HG02943 (cell line): ENCODE measurements around the gene UCK2.

Source experiments
- ATAC-seq: cut with Tn5 transposase; IDR thresholded peaks from one replicate; pipeline ENCODE4 v1.9.1; 2021; ENCODE audit warnings: mild to moderate bottlenecking, low read depth, moderate library complexity; ENCODE audit not compliant: unreplicated experiment

UCK2 gene

DNA sequence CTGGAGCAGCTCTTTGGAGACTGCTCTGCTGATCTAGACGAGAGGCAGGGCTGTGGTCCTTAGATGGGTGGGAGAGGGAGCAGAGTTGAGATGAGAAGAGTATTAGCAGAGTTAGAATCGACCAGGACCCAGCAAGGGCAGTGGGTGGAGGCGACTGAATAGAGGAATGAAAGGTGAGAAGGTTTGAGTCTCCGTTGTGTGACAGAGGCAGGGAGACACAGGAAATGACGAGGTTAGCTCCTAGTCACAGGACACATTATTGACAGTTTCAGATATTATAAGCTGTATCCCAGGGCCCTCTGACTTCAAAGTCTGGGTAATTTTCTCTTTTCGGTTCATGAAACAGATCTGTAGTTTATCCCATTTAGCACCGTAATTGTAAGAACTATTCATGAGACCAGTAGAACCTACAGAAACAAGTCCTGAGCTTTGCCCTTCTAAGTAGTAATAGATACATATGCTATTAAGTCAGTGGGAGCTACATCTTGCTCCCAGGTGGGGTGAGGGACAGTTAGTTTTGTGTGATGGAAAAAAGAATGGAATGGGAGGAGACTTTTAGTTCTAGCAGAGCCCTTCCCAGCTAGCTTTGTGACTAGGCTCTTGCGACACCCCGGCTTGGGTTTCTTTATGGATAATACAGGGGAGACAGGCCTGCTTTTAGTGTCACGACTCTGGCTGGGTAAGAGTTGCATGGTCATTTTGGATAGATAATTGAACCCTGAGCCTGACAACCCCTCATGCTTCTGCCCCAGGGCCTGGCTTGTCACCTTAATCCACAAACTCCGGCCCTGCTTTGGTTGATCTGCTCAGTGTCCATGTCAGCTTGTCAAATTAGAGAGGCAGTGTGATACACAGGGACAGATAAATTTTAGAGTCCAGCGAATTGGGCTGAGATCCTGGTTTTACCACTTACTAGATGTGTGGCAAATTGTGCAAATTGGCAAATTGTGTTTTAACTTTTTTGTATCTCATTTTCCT lies 70.2 kb downstream of the UCK2 start:
- no peak for ATAC-seq

DNA sequence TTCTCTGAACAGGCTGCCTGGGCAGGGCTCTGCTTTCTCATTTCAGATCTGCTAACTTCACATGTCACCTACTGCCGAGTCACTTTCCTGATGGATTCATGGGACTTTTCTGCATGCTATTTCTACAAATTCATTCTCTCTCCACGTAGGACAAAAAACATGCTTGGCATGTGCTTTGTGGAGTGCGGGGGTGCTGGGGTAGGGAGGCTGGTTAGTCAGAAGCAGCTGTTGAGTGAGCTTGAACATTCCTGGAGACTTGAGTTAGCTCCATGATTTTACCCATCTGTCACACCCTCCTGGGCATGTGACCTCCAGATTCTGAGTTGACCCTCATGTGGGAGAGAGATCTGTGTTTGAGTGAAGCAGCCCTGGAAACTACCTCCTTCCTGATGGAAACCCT lies 71.4 kb downstream of the UCK2 start:
- ATAC-seq = no peak

DNA sequence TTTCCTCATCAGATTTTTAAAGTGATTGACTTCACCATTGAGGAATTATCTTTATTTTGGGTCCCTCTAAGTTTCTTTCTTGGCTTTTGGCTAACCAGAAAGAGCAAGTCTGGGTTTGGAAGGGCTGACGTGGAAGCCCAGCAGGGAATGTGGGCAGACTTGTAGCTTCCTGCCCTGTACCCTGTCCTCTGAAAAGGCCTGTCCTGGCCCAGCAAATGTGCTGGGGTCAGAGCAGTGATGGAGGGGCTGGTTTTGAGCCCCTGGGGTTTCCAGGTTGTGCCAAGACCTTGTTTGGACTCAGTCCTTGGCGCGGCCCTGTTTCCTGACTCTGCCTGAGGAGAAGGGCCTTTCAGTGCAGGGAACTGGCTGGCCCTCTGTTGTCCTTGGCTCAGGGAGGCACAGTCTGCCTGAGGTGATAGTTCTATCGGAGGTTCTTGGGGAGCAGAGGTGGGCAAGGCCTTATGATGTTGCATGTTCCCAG lies 72.1 kb downstream of the UCK2 start:
- ATAC-seq = no peak

DNA sequence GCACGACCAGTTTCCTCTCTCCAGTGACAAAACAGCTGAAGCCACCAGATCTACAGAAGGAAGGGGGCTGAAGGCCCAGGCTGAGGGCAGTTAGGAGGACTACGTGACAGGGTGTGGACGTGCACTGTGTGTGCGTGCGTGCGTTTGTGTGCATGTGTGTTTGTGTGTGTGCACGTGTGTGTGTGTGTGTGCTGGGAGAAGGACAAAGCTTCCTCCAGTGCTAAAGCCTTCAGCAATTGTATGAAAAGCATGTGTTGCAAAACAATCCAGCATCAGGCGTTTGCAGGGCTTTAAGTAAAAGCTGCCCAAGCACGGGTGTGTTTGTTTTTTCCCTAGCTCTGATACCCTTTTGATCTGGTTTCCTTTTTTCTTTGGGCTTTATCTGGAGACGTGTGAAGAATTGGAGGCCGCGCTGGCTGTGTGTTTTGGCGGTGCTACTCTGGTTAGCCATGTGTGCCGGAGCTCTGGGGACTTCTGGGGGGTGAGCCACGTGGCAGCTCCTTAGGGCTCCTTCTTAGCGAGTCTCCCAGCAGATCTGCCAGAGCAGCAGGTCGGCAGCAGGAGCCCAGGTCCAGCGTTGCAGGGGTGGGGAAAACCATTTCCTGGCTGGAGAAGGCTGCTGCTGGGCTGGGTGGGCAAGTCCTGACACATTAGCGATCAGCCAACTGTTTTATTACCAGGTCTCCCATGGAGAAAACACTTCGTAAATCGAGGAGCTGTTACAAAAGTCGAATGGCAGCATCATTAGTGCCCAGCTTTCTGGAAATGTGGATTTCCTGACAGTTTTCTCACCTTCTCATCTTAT lies 73.4 kb downstream of the UCK2 start:
- no peak for ATAC-seq

DNA sequence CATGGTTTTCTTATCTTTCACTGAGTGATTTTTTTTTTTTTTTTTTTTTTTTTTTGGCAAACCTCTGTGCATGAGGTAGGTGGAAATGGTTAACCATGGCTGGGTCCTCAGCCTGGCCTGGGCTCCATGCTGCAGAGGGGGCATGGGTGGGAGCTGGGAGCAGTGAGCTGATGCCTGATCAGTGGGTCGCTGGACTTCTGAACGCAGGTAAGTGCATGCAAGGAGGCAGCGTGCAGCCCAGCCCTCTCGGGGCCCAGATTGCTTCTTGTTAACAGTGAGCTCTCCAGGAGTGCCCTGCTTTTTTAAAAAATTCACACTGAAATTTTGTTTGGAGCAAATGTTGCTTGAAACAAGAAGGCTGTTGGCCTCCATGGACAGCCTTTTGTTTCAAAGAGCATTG lies 75.2 kb downstream of the UCK2 start:
- ATAC-seq = no peak

DNA sequence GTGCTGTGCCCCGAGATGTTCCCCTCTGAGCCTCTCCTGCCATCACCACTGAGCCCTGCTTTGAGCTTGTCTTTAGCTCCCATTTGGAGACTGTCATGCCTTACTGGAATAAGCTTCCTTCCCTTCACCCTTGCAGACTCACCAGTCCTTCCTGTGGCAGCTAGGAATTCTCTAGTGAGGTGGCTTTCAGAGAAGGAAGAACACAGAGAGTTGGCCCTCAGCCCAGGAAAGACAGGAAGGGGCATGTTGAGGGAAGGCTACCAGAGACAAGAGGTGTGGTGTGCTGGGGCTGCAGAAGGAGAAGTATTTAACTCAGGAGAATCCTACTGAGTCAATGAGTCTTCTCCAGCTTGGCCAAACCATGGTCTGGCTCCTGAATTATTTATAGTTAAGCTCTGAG lies 76.3 kb downstream of the UCK2 start:
- no peak for ATAC-seq

DNA sequence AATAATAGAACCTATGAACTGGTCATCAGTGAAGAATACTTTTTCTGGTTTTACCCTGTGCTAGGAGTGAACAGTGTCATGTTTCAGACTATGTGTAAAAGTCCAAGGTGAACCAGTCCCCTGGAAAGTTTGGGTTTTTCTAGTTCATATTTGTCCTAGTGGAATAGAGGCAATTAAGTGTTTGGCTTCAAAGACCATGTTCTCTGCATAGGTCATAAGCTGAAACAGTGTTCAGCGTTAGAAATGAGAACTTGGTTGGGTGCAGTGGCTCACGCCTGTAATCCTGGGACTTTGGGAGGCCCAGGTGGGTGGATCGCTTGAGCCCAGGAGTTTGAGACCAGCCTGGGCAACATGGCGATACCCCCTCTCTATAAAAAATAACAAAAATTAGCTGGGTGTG lies 77.5 kb downstream of the UCK2 start:
- no peak for ATAC-seq

DNA sequence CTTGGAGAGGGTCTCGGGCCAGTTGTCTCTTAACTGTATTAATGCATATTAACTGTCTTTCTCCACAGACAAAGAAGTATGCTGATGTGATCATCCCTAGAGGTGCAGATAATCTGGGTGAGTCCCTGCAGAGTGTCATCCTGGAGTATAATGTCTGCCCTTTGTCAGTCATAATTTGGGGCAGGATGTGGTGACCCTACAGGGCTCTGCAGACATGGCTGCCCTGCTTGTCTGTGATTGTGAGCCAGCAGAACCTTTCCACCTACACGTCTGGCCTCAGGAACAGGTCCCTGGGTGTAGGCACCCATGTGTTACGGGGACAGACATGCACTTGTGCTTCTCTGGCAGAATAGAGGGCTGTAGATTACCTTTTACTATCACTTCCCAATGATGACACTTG lies 78.4 kb downstream of the UCK2 start:
- no peak for ATAC-seq

DNA sequence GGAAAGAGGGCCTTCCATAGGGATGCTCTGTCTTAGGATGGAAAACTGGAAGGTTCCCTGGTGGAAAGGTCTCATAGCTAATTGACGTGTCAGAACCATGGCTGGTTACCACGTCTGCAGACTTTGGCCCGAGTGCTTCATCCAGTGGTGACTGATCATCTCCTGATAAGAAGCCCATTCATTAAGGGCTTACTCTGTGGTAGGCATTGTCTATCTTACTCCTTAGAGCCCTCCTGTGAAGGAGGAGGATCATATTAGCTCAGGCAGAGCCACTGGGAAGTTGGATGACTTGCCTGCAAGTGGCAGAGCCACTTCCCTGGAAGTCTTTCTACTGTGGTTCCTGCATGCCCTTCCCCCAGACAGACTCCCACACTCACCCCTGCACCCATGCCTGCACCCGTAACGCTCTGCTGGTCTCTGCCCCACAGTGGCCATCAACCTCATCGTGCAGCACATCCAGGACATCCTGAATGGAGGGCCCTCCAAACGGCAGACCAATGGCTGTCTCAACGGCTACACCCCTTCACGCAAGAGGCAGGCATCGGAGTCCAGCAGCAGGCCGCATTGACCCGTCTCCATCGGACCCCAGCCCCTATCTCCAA lies 79.9 kb downstream of the UCK2 start:
- no peak for ATAC-seq

DNA sequence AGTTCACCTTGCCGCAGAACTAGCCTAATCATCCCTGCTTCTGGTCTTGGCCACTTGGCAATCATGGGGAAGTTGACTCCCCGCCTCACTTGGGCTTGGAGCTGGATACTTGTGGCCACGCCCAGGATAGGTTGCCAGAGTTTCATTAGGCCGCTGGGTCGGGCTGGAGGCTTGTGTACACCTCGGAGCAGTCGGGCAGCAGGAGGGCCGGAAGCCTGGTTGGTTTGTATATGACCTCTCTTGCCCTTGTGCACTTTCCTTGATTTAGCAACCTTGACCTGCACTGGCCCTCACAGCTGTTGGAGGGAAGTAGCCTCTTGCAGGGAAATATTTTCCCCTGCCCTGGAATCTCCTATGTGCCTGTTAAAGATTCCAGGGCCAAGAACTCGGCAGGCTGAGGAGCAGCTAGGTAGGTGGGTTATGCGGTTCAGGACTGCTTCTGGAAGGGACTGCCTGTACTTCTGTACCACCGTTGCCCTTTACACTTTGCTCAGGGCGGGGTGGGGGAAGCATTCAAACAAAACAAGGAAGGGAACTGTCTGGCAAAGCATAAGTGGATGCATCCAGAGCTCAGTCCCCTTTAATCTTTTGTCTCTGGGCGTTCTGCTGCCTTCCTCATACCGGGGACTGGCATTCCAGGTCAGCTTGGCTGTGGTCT lies 83.5 kb downstream of the UCK2 start:
- no peak for ATAC-seq

DNA sequence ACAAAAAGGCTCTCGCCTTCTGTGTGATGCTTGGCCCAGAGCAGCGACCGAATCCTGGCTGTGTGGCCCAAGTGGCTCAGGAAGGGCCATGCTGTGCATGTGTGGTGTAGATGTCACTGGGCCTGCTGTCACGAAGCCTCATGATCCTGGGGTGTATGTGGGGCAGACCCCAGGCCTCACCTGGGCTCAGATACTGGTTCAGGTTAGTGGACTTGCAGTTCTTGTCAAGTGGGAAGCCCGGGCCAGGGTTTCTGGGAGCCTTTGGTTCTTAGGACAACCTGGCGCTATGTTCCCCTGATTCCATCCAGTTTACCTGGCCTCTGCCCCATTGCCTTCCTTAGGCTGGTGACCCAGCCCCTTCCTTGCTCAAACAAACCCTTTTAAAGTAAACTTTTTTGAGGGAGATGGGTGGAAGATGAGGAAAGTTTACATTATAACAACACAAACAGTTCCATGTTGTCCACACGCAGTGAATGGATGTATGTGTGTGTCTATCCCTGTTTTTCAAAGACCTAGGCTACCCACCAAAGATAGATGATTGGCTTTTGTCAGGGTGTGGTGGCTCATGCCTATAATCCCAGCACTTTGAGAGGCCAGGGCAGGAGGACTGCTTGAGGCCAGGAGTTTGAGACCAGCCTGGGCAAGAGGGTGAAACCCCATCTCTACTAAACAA lies 84.3 kb downstream of the UCK2 start:
- ATAC-seq = no peak

DNA sequence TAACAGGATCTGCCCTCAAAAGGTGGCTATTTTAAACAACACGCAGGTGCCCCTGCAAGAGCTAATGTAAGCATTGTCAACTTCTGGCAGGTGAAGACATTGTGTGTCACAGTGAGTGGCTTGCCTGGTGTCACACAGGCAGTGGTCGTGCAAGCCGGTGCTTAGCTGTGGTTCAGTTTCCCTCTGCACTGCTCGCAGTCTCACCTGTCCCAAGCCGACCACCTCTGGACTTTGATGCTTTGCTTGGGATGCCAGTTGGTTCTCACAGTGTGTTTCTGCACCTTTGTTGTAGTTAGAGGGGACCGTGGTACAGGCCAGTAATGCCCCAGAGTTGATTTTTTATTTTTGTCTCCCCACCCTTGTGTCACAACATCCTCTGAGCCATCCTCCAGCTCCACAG lies 85.2 kb downstream of the UCK2 start:
- no peak for ATAC-seq

DNA sequence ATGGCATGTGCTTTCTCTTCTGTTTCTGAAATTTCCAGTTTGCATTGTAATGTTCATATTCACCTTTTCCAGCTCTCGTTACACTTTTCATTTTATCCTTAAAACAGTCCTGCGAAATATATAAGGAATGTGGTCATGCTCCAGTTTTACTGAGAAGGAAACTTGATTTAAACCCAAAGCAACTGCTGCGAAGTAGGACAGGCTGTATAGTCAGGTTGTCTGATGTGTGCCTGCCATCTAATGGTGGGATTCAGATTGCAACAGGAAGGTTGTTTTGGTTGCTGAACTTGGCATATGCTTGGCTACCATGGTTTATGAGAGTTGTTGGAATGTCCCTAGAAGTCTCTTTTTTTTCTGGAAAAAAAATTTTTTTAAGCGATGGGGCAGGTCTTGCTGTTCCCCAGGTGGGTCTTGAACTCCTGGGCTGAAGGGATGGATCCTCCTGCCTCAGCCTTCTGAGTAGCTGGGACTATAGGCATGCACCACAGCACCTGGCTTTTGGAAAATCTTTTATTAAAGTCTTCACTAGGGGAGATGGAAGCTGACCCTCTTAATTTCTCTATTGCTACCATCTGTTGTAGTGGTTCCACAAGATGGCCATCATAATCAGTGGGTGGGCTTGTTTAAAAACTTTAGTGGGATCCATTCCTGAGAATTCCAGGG lies 86.9 kb downstream of the UCK2 start:
- ATAC-seq = peak; percentile 86

DNA sequence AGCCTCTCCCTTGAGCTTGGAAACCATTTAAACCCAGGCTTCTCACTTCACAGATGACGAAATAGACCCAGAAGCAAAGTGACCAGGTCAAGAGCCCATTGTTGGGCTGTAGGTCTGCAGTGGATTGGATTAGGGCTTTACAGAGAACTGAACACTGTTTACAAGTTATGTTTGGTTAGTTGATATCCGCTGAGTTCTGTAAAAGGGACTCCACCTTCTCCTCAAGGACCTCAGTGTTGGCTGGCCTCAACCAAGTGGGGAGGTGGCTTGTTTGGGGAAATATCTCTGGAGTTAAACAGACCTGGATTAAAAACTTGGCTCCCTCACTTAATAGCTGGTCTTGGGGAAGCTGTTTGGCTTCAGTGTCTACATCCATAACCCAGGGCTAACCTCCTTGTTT lies 88.1 kb downstream of the UCK2 start:
- ATAC-seq = no peak

DNA sequence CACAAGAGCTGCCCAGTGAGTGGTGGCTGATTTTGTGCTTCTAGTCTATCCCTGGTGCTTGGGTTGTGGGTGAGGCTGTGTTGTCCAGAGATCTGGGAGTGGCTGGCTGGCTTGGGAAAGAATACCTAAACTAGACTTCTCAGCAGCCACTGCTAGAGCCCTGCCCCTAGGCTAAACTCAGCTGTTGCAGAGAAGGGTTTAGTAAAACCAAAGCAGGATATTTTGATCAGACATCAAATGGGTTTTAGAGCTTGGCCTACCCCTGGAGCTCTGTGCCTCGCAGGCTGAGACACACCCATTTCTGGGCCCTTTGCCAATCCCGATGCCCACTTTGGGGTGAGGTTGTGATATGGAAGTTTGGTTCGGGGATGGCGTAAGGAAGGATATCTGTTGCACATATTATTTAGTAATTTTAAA lies 88.5 kb downstream of the UCK2 start:
- no peak for ATAC-seq

DNA sequence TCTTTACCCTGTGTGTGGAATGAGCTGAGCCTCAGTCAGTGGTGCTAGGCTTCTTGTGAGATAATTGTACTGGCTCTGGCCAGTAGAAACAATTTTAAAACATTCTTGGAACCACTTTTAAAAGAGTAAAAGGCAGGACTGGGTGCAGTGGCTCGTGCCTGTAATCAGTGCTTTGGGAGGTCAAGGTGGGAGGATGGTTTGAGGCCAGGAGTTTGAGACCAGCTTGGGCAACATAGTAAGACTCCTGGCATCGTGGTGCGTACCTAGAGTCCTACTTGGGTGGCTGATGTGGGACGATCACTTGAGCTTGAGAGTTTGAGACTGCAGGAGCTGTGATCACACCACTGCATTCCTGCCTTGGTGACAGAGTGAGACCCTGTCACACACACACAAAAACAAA lies 89.8 kb downstream of the UCK2 start:
- no peak for ATAC-seq

DNA sequence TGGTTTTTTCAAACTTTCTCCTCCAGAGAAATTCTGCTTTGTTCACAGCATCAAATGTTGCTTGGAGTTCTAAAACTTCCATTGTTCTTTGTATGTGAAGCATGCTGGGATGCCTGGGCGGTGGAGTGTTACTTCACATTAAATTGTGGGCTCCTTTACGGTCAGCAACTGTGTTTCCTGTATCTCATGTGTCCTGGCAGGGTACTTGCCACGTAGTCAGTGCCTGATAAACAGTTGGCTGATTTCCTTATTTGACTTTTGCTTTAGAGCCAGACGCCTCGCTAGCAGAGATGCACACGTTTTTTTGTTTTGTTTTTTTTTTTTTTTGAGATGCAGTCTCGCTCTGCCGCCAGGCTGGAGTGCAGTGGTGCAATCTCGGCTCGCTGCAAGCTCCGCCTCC lies 96.7 kb downstream of the UCK2 start:
- no peak for ATAC-seq

DNA sequence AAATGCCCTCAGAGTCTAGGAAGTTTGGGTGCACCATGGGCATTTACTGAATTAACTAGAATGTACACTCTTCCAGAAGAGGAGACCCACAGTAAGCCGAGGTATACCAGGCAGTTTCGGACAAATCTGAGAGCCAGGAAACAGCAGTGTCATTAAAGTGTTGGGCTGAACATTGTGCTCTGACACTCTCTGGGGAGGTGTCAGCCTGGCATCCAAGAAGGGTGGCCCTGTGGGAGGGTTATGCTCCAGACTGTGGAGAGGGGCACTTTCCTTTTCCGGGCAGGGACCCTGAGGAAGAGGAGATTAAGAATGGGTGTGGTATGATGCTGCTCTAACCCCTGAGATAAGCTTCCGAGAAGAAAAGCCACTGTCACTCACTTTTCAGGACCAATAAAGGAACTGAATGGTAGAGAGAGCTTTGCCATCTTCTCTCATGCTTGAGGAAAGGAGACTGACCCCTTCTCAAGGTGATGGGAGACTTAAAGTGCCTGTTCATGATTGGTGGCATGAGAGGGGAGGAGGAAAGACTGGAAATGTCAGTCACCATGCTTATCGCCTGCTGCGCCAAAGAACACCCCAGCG lies 98.2 kb downstream of the UCK2 start:
- no peak for ATAC-seq

DNA sequence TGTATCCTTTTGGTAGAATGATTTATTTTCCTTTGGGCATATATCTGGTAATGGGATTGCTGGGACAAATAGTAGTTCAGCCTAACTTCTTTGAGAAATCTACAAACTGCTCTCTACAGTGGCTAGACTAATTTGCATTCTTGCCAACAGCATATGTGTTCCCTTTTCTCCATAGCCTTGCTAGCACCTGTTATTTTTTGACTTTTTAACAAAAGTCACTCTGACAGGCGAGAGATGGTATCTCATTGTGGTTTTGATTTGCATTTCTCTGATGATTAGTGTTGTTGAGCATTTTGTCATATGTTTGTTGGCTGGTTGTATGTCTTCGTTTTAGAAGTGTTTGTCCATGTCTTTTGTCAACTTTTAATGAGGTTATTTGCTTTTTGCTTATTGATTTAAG lies 99.8 kb downstream of the UCK2 start:
- ATAC-seq = peak; percentile 84
